ENCODE results near the gene MTRR. TPM values are rescaled to one million over a fixed set of nuclear protein-coding genes. Genes with fewer than 3 reads are reported as not detected.

MTRR gene
- total and polyA plus RNA-seq, 2 of the 8 experiments (the other 6 are each of a cell fraction or from before 2014, with no cell fraction given): 36.4 to 53.8 TPM

DNA sequence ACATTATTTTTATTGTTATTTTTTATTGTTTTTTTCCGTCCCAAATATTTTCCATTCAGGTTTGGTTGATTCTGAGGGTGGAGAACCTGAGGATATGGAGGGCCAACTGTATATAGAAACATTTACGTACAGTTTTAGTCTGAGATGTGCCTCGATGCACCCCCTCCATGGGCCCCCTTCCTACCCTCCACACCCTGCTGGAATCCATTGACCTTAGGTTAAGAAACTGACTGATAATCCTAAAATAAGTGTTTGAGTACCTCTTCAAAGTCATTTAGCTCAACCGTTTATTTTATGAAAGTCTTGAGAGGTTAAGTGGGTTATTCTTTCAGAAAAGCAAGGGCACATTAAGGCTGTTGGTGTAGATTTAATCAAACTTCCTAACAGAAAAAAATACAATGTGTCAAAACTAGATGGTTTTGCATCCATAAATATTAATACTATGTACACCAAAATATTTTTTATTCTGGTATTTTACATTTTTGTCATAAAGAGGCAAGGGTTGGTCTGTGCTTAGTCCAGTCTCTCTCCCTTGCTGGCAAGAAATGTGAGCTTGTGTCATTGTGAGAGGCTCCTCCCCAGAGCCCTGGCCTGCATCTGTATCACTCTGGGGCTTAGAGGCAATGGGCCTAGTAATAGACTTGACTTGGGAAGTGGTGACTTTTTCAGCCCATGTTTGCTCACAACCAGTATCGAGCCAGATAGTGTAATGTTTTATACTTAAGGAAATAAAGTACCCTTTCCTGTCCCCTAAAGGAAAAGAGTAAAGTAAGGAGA, 15.7 kb downstream of the MTRR start (continued):
- TF ChIP-seq, protein P1, sequence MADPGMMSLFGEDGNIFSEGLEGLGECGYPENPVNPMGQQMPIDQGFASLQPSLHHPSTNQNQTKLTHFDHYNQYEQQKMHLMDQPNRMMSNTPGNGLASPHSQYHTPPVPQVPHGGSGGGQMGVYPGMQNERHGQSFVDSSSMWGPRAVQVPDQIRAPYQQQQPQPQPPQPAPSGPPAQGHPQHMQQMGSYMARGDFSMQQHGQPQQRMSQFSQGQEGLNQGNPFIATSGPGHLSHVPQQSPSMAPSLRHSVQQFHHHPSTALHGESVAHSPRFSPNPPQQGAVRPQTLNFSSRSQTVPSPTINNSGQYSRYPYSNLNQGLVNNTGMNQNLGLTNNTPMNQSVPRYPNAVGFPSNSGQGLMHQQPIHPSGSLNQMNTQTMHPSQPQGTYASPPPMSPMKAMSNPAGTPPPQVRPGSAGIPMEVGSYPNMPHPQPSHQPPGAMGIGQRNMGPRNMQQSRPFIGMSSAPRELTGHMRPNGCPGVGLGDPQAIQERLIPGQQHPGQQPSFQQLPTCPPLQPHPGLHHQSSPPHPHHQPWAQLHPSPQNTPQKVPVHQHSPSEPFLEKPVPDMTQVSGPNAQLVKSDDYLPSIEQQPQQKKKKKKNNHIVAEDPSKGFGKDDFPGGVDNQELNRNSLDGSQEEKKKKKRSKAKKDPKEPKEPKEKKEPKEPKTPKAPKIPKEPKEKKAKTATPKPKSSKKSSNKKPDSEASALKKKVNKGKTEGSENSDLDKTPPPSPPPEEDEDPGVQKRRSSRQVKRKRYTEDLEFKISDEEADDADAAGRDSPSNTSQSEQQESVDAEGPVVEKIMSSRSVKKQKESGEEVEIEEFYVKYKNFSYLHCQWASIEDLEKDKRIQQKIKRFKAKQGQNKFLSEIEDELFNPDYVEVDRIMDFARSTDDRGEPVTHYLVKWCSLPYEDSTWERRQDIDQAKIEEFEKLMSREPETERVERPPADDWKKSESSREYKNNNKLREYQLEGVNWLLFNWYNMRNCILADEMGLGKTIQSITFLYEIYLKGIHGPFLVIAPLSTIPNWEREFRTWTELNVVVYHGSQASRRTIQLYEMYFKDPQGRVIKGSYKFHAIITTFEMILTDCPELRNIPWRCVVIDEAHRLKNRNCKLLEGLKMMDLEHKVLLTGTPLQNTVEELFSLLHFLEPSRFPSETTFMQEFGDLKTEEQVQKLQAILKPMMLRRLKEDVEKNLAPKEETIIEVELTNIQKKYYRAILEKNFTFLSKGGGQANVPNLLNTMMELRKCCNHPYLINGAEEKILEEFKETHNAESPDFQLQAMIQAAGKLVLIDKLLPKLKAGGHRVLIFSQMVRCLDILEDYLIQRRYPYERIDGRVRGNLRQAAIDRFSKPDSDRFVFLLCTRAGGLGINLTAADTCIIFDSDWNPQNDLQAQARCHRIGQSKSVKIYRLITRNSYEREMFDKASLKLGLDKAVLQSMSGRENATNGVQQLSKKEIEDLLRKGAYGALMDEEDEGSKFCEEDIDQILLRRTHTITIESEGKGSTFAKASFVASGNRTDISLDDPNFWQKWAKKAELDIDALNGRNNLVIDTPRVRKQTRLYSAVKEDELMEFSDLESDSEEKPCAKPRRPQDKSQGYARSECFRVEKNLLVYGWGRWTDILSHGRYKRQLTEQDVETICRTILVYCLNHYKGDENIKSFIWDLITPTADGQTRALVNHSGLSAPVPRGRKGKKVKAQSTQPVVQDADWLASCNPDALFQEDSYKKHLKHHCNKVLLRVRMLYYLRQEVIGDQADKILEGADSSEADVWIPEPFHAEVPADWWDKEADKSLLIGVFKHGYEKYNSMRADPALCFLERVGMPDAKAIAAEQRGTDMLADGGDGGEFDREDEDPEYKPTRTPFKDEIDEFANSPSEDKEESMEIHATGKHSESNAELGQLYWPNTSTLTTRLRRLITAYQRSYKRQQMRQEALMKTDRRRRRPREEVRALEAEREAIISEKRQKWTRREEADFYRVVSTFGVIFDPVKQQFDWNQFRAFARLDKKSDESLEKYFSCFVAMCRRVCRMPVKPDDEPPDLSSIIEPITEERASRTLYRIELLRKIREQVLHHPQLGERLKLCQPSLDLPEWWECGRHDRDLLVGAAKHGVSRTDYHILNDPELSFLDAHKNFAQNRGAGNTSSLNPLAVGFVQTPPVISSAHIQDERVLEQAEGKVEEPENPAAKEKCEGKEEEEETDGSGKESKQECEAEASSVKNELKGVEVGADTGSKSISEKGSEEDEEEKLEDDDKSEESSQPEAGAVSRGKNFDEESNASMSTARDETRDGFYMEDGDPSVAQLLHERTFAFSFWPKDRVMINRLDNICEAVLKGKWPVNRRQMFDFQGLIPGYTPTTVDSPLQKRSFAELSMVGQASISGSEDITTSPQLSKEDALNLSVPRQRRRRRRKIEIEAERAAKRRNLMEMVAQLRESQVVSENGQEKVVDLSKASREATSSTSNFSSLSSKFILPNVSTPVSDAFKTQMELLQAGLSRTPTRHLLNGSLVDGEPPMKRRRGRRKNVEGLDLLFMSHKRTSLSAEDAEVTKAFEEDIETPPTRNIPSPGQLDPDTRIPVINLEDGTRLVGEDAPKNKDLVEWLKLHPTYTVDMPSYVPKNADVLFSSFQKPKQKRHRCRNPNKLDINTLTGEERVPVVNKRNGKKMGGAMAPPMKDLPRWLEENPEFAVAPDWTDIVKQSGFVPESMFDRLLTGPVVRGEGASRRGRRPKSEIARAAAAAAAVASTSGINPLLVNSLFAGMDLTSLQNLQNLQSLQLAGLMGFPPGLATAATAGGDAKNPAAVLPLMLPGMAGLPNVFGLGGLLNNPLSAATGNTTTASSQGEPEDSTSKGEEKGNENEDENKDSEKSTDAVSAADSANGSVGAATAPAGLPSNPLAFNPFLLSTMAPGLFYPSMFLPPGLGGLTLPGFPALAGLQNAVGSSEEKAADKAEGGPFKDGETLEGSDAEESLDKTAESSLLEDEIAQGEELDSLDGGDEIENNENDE (IDR thresholded peaks at IDR 0.05; ENCODE audit: insufficient replicate concordance, low read length): no peak
- TF ChIP-seq BCL11A (IDR thresholded peaks at IDR 0.05; ENCODE audit: low read depth in 2 of 2, low read length in 2 of 2) (no peak), SIN3A (conservative IDR thresholded peaks at IDR 0.05 in 1 of 2, IDR thresholded peaks at IDR 0.05 in 1 of 2; ENCODE audit: low read depth in 1 of 2, low read length in 2 of 2) (no peak), ZNF274 (IDR thresholded peaks at IDR 0.05; ENCODE audit: borderline replicate concordance, extremely low read depth, low read length) (no peak), EZH2 (IDR thresholded peaks at IDR 0.05; ENCODE audit: low read depth, low read length, severe bottlenecking) (no peak), TEAD4 (IDR thresholded peaks at IDR 0.05; ENCODE audit: low read depth, low read length) (no peak), POU5F1 (IDR thresholded peaks at IDR 0.05; ENCODE audit: low read depth, low read length) (no peak), TAF1 (IDR thresholded peaks at IDR 0.05; ENCODE audit: low read depth, low read length) (no peak)

Data from H1 (cell line).